Immature natural killer cell (primary cell): ENCODE data around the gene TMEM204. TPM values are rescaled to one million over a fixed set of nuclear protein-coding genes. Genes with fewer than 3 reads are reported as not detected.

Source experiments
- DNase-seq, 3 donors: peaks; one replicate each; pipeline ENCODE4 v3.0.0; 2022; ENCODE audit warnings: mixed read lengths in 1 of 3
- H3K27ac Mint-ChIP-seq, 6 donors: one replicate each; pipeline ENCODE4 v1.8.0; 2020; ENCODE audit warnings: mixed read lengths in 6 of 6, mild to moderate bottlenecking in 5 of 6, inconsistent platforms in 4 of 6, moderate library complexity in 3 of 6
- H3K27me3 Mint-ChIP-seq, 3 donors: one replicate each; pipeline ENCODE4 v1.8.0; 2020 to 2021; ENCODE audit warnings: low read depth in 3 of 3, mild to moderate bottlenecking in 3 of 3, mixed read lengths in 3 of 3, moderate library complexity in 3 of 3, inconsistent platforms in 1 of 3
- H3K36me3 Mint-ChIP-seq, 3 donors: one replicate each; pipeline ENCODE4 v1.8.0; 2020; ENCODE audit warnings: mixed read lengths in 3 of 3, inconsistent platforms in 2 of 3, mild to moderate bottlenecking in 2 of 3
- H3K4me1 Mint-ChIP-seq, 2 donors: one replicate each; pipeline ENCODE4 v1.8.0; 2020; ENCODE audit warnings: inconsistent platforms in 2 of 2, mild to moderate bottlenecking in 2 of 2, mixed read lengths in 2 of 2, moderate library complexity in 1 of 2
- H3K4me3 Mint-ChIP-seq, 5 donors: one replicate each; pipeline ENCODE4 v1.8.0; 2020; ENCODE audit warnings: mild to moderate bottlenecking in 5 of 5, mixed read lengths in 5 of 5, inconsistent platforms in 3 of 5, moderate library complexity in 3 of 5
- H3K9me3 Mint-ChIP-seq, 6 donors: one replicate each; pipeline ENCODE4 v1.8.0; 2020; ENCODE audit warnings: mild to moderate bottlenecking in 6 of 6, mixed read lengths in 6 of 6, inconsistent platforms in 4 of 6, moderate library complexity in 3 of 6
- polyA plus RNA-seq, 3 donors: library from polyadenylated mRNA; unstranded; fragments of 300-500 nt; fragmentation: Illumina TruSeq; gene quantifications; one replicate each; pipeline ENCODE4 v1.2.3, GENCODE V29; 2021

The TMEM204 gene
- polyA plus RNA-seq, 3 donors from 2014 or later = 23.0 to 41.0 (median 38.3) TPM

DNA sequence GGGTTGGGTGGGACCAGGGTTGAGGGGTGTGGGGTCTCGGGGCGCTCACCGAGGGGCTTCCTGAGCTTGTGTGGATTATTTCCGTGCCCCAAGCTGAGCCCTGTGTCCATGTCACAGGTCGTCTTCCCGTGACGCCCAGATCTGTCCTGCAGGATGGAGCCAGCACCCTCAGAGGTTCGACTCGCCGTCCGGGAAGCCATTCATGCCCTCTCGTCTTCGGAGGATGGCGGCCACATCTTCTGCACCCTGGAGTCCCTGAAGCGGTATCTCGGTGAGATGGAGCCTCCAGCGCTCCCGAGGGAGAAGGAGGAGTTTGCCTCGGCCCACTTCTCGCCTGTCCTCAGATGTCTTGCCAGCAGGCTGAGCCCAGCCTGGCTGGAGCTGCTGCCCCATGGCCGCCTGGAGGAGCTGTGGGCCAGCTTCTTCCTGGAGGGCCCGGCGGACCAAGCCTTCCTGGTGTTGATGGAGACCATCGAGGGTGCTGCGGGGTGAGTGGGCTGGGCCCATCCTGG lies 39.3 kb upstream of the TMEM204 start:
- Mint-ChIP-seq H3K27me3 (peaks cover 2 to 5% (median 3%) of the 10 kb centered on the region in 3 donors), H3K4me3 (peak overlapping the region; percentile 68 to 97 (median 95)), H3K9me3 (no peaks in the 10 kb centered on the region), H3K27ac (peak overlapping the region in 1 of 6 donors; percentile 61), H3K4me1 (peaks cover 8 to 11% of the 10 kb centered on the region in 2 donors), H3K36me3 (no peaks in the 10 kb centered on the region)
- no peak for DNase-seq

DNA sequence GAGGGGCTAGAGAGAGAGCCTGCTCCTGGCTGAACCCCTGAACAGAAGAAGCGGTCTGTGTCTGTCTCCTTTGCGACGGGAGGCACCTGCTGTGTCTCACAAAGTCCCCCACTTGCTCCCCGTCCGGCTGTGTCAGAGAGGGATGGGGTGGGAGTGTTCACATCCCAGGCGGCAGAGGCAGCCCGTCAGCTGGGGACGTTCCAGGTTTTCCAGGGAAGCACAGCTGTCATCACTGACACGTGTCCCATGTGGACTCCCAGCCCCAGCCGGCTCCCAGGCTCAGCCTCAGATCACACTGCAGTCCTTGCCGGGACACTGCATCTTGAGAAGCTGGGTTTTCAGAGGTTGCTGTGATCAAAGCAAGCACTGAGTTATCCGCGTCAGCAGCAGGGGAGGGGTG lies 38.8 kb upstream of the TMEM204 start:
- H3K27ac Mint-ChIP-seq = peak overlapping the region in 1 of 6 donors; percentile 61
- H3K27me3 Mint-ChIP-seq = peaks cover 2 to 5% (median 3%) of the 10 kb centered on the region in 3 donors
- H3K9me3 Mint-ChIP-seq = no peaks in the 10 kb centered on the region
- peak overlapping the region; percentile 68 to 97 (median 95) for H3K4me3 Mint-ChIP-seq
- H3K4me1 Mint-ChIP-seq = peaks cover 8 to 11% of the 10 kb centered on the region in 2 donors
- no peaks in the 10 kb centered on the region for H3K36me3 Mint-ChIP-seq
- DNase-seq = no peak

DNA sequence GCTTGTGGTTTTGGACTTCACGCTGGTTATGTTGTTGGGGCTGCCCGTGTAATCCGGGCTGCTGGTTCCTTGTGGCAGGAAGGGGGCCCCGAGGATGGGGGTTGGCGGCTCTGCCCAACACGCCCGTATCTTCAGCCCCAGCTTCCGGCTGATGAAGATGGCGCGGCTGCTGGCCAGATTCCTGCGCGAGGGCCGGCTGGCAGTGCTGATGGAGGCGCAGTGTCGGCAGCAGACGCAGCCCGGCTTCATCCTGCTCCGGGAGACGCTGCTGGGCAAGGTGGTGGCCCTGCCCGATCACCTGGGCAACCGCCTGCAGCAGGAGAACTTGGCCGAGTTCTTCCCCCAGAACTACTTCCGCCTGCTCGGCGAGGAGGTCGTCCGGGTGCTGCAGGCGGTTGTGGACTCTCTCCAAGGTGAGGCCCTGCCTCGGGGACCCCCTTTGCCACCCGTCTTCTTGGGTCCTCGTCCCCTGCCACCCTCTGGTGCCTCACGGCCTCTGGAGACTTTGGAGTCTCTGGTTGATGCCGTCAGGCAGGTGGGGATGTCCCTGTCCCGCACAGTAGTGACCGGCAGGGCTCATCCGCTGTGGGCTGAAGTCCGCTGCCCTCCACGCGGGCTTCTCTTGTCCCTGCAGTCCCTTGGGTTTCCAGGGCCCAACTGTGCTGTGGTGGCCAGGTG lies 38.1 kb upstream of the TMEM204 start:
- no peak for DNase-seq
- Mint-ChIP-seq H3K36me3 (no peaks in the 10 kb centered on the region), H3K27me3 (peaks cover 2 to 5% (median 3%) of the 10 kb centered on the region in 3 donors), H3K4me3 (peak overlapping the region in 4 of 5 donors; percentile 23 to 63 (median 43)), H3K9me3 (no peaks in the 10 kb centered on the region), H3K4me1 (peaks cover 8 to 11% of the 10 kb centered on the region in 2 donors), H3K27ac (peak overlapping the region in 1 of 6 donors; percentile 55)

DNA sequence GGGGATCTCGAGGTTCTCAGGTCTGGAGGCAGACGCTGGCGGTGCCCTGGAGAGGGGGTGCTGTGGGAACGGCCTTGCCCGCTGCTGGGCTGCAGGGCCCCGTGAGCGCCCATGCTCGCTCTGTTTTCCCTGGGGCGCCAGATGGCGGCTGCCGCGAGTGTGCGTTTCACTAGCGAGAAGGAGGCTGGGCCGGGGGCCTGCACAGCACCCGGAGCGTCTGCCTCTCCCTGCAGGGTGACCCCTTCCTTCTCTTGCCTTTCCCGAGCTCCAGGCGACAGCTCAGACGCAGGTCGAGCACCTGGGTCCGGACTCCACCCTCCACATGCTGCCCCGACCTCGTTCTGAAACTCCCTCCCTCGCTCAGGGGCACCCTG lies 37.6 kb upstream of the TMEM204 start:
- no peaks in the 10 kb centered on the region for H3K9me3 Mint-ChIP-seq
- no peak overlapping the region for H3K27ac Mint-ChIP-seq
- peak overlapping the region in 1 of 5 donors; percentile 36 for H3K4me3 Mint-ChIP-seq
- H3K4me1 Mint-ChIP-seq = peaks cover 8 to 11% of the 10 kb centered on the region in 2 donors
- DNase-seq = no peak
- peaks cover 2 to 5% (median 3%) of the 10 kb centered on the region in 3 donors for H3K27me3 Mint-ChIP-seq
- no peaks in the 10 kb centered on the region for H3K36me3 Mint-ChIP-seq

DNA sequence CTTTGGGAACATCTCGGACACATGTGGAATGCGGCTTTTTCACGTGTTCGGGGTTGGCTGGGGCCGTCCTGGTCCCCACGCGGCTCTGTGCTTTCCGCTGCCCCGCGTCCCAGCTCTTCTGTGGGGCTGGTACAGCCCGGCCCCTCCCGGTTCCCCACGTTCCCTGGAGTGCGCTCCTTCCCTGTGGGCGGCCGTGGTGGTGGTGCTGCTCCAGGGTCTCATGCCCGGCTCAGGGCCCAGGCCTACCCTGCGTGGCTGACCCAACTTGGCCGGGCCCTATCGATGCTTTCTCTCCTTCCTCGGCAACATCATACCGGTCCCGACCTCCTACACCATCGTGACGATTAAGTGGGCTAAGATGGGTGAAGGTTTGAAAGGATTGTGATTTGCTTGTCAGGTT lies 37.0 kb upstream of the TMEM204 start:
- H3K4me3 Mint-ChIP-seq = peak overlapping the region in 2 of 5 donors; percentile 18 to 41
- H3K4me1 Mint-ChIP-seq = peaks cover 8 to 11% of the 10 kb centered on the region in 2 donors
- no peak overlapping the region for H3K27ac Mint-ChIP-seq

DNA sequence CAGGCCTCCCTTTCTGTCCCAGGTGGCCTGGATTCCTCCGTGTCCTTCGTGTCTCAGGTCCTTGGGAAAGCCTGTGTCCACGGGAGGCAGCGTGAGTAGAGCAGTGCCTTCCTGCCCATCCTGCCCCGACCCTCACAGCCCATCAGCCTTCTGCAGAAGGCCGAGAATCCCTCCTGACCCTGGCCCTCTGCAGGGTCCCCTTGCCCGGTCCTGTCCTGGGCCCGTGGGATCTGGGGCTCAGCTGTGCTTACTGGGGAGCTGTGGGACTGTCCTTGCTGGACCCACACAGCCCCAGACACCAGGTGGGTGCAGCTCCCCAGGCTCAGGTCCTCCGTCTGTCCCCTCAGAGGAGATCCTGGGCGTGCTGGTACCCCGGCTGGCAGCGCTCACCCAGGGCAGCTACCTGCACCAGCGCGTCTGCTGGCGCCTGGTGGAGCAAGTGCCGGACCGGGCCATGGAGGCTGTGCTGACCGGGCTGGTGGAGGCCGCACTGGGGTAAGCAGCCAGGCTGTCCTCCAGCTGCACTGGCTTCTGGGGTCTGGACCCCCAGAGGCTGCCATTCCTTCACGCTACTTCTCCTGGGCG lies 36.4 kb upstream of the TMEM204 start:
- no peak for DNase-seq
- Mint-ChIP-seq H3K36me3 (no peaks in the 10 kb centered on the region), H3K9me3 (no peaks in the 10 kb centered on the region), H3K4me3 (peak overlapping the region in 2 of 5 donors; percentile 18 to 36), H3K4me1 (peaks cover 8 to 11% of the 10 kb centered on the region in 2 donors), H3K27ac (no peak overlapping the region), H3K27me3 (peaks cover 2 to 5% (median 3%) of the 10 kb centered on the region in 3 donors)

More for the DNA sequence above, 37.0 kb upstream of the TMEM204 start:
- Mint-ChIP-seq H3K36me3 (no peaks in the 10 kb centered on the region), H3K27me3 (peaks cover 2 to 5% (median 3%) of the 10 kb centered on the region in 3 donors), H3K9me3 (no peaks in the 10 kb centered on the region)
- no peak for DNase-seq

DNA sequence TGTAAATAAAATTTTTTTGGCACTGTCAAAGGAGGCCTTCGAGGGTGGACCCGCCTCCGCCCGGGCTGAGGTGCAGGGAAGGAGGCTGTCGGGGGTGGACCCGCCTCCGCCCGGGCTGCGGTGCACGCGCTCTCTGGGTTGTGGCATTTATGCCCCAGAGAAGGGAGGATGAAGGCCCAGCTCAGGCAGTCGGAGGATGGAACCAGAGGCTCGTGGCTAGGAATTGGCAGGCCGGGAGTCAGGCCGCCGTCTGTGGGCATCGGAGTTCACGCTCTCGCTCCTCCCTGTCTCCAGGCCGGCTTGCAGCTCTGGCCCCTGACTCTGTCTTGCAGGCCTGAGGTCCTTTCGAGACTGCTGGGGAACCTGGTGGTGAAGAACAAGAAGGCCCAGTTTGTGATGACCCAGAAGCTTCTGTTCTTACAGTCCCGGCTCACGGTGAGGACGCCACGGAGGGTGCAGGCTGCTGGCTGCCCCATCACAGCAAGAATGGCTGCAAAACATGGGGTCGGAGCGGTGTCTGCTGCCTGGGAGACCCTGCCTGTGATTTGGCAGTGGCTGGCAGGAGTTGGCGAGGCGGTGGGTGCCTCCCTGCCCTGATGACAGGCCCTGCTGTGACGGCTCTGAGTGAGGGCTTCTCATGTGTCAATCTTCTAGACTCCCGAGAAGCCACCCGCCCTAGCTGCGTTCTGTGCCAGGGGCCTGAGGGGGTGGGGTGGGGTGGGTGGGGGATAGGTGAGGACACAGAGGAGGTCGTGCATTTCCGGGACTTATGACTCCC lies 34.4 kb upstream of the TMEM204 start:
- peaks cover 0 to 1% of the 10 kb centered on the region in 2 donors for H3K4me1 Mint-ChIP-seq
- H3K9me3 Mint-ChIP-seq = no peaks in the 10 kb centered on the region
- no peaks in the 10 kb centered on the region for H3K27me3 Mint-ChIP-seq
- no peak overlapping the region for H3K27ac Mint-ChIP-seq
- H3K4me3 Mint-ChIP-seq = no peak overlapping the region
- H3K36me3 Mint-ChIP-seq = peaks cover 0 to 9% (median 4%) of the 10 kb centered on the region in 3 donors
- DNase-seq = no peak

DNA sequence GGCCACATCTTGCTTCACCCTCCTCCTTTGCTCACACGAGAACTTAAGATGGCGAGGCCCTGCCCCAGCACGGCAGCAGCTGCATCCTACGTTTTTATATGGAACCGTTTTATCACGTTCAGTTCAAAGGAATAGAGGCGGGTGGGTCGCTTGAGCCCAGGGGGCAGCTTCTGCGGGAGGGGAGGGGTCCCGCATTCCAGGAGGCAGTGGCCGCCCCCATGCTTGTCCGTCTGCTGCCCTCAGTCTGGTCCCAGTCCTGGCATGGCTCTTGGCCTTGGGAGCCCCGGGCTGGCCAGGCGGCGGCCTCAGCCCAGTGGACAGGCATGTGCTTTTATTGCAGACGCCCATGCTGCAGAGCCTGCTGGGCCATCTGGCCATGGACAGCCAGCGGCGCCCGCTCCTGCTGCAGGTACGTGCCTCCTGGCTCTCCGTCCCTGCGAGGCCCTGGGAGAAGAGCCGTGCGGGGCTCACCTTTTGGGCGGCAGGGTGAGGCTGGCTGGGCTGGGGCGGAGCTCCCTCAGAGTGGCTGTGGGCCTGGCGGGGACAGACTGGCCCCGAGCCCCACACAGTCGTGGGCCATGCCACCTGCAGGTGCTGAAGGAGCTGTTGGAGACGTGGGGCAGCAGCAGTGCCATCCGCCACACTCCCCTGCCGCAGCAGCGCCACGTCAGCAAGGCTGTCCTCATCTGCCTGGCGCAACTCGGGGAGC lies 33.6 kb upstream of the TMEM204 start:
- H3K9me3 Mint-ChIP-seq = no peaks in the 10 kb centered on the region
- H3K27ac Mint-ChIP-seq = no peak overlapping the region
- no peak overlapping the region for H3K4me3 Mint-ChIP-seq
- H3K36me3 Mint-ChIP-seq = peaks cover 0 to 9% (median 4%) of the 10 kb centered on the region in 3 donors
- no peak for DNase-seq
- no peaks in the 10 kb centered on the region for H3K4me1 Mint-ChIP-seq
- H3K27me3 Mint-ChIP-seq = no peaks in the 10 kb centered on the region

DNA sequence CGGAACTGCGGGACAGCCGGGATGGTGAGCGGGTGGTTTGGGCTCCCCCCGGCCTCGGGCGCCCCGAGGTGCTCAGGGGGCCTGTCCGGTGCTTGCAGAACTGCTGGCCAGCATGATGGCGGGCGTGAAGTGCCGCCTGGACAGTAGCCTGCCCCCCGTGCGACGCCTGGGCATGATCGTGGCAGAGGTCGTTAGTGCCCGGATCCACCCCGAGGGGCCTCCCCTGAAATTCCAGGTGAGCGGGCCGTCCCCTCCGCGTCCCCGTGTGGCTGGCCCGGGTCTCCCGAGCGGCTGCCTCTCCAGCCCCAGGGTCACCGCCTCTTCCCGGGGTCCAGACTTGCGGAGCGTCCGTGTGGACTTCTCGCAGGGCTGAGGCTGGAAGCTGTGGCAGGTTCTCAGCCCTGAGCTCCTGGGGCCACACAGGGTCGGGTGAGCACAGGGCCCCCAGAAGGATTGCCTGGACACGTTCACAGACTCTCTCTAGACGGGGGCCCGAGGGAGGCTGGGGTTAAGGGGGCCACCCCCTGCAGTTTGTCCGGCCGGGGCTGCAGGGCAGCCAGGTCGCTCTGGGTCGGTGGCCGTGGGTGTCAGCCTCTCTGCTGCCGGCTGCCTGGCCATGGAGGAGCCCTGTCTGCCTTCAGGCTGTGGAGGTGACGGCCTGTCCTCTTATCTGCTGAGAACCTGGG lies 32.9 kb upstream of the TMEM204 start:
- no peak overlapping the region for H3K27ac Mint-ChIP-seq
- H3K36me3 Mint-ChIP-seq = peaks cover 0 to 9% (median 4%) of the 10 kb centered on the region in 3 donors
- no peaks in the 10 kb centered on the region for H3K27me3 Mint-ChIP-seq
- H3K9me3 Mint-ChIP-seq = no peaks in the 10 kb centered on the region
- no peaks in the 10 kb centered on the region for H3K4me1 Mint-ChIP-seq
- H3K4me3 Mint-ChIP-seq = no peak overlapping the region
- DNase-seq = no peak

DNA sequence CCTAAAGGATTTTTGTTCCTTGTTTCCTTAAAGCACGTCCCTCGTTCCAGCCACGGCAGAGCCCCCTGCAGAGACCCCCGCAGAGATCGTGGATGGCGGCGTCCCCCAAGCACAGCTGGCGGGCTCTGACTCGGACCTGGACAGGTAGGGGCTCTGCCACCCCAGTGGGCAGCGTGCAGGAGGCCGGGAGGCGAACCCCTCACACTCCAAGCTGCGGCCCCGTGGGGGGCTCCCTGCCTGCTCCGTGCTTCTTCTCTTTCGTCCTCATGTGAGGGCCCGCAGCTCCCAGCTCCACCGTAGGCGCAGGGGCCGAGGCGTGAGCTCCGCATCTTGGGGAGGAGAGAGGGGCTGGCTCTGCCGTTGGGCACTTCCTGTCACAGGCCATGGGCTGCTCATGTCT lies 31.8 kb upstream of the TMEM204 start:
- no peak overlapping the region for H3K27ac Mint-ChIP-seq
- H3K36me3 Mint-ChIP-seq = peaks cover 0 to 9% (median 4%) of the 10 kb centered on the region in 3 donors
- no peak for DNase-seq
- no peaks in the 10 kb centered on the region for H3K27me3 Mint-ChIP-seq
- no peaks in the 10 kb centered on the region for H3K4me1 Mint-ChIP-seq
- no peak overlapping the region for H3K4me3 Mint-ChIP-seq
- no peaks in the 10 kb centered on the region for H3K9me3 Mint-ChIP-seq

DNA sequence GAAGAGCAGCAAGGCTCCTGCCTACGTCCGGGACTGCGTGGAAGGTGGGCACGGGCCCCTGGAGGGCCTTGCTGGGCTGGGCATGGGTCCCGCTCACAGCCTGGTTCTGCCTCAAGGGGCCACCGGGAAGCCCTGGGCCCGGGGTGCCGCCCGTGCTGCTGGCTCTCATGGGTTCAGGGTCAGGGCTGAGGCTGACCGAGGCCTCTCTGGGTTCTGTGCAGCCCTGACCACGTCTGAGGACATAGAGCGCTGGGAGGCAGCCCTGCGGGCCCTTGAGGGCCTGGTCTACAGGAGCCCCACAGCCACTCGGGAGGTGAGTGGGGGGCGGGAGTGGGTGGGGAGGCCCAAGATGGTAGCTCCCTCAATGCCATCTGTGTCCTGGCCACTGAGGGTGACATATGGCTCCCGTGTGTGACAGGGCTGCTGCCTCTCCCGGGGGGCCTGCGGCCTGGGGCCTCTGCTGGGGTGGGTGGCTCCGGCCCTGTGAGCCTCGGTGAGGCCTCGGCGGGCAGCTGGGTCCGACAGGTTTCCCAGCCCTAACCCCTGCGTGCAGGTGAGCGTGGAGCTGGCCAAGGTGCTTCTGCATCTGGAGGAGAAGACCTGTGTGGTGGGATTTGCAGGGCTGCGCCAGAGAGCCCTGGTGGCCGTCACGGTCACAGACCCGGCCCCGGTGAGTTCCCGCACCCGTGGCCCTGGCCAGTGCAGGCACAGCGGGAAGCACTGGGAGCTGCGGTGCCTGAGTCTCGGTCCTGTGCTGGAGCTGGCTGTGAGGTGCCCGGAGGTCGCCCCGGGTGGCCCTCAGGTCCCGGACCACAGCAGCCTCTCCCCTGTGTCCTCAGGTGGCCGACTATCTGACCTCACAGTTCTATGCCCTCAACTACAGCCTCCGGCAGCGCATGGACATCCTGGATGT lies 31.1 kb upstream of the TMEM204 start:
- Mint-ChIP-seq H3K27ac (no peak overlapping the region), H3K4me3 (no peak overlapping the region), H3K9me3 (no peaks in the 10 kb centered on the region), H3K4me1 (no peaks in the 10 kb centered on the region), H3K36me3 (peaks cover 0 to 9% (median 4%) of the 10 kb centered on the region in 3 donors), H3K27me3 (no peaks in the 10 kb centered on the region)
- no peak for DNase-seq
